HG03135 (cell line): ENCODE measurements around the gene CD244.
"Not testable (repeated sequence)": the region's sequence is repeated elsewhere in the genome, so short reads cannot be mapped to it uniquely, and the experiment has no call there.

ENCODE experiments used
- ATAC-seq: cut with Tn5 transposase; IDR thresholded peaks from one replicate; pipeline ENCODE4 v1.9.1; 2021; ENCODE audit warnings: mild to moderate bottlenecking, moderate library complexity; ENCODE audit not compliant: unreplicated experiment

CD244 gene

GRCh38 chr1:160789051-160789701 lies 73.5 kb downstream of the CD244 start:
- ATAC-seq: peak; percentile 8

DNA sequence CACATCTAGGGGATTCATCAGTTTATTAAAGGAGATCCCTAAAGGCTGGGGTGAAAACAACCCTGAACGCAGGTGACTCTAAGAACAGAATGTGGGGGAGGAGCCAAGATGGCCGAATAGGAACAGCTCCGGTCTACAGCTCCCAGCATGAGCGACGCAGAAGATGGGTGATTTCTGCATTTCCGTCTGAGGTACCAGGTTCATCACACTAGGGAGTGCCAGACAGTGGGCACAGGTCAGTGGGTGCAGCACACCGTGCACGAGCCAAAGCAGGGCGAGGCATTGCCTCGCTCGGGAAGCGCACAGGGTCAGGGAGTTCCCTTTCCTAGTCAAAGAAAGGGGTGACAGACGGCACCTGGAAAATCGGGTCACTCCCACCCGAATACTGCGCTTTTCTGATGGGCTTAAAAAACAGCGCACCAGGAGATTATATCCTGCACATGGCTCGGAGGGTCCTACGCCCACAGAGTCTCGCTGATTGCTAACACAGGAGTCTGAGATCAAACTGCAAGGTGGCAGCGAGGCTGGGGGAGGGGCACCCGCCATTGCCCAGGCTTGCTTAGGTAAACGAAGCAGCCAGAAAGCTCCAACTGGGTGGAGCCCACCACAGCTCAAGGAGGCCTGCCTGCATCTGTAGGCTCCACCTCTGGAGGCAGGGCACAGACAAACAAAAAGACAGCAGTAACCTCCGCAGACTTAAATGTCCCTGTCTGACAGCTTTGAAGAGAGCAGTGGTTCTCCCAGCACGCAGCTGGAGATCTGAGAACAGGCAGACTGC lies 79.5 kb downstream of the CD244 start:
- ATAC-seq: not testable (repeated sequence)

GRCh38 chr1:160781914-160782689 lies 80.6 kb downstream of the CD244 start:
- peak; percentile 89 for ATAC-seq

DNA sequence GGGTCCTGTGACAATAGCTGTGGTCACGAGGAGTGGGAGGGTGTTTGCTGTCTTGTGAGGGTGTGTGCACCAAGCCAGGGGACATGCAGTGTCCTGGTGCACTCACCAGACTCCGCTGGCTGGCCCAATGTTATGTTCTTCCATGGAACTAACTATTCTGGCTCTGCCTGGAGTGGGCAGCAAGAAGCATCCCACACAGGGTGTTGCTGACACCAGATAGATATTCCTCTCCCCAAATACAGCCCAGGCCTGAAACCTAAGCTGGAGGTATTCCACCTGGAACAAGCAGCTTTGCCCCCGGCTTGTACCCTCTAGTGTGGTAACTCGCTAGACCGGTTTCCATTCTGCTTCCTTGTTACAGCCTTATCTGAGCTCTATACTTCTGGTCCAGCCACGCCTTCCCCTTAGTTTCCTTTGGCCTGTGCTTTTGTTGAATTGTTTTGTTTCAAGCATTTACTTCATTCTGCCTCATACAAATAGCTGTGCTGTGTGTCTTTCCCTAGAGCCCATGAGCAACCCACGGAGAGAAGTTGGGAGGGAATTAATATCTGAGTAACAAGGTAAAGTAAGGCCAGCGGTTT lies 81.4 kb downstream of the CD244 start:
- no peak for ATAC-seq

- ATAC-seq: no peak
These were observed 82.3 kb downstream of the CD244 start for GRCh38 chr1:160780398-160780755.
